SK-N-DZ (cell line): Measurements from ENCODE around the gene MOB3A.
"Not testable (repeated sequence)": the region's sequence is repeated elsewhere in the genome, so short reads cannot be mapped to it uniquely, and the experiment has no call there.

Experiments used
- DNase-seq: peaks from one replicate; pipeline ENCODE4 v3.0.0-alpha.2; 2015; ENCODE audit warnings: low spot score

The MOB3A gene

GRCh38 chr19:2108251-2109016, 12.3 kb upstream of the MOB3A start:
- no peak for DNase-seq

- no peak for DNase-seq
Measured at GRCh38 chr19:2103045-2103707, 7.0 kb upstream of the MOB3A start.

GRCh38 chr19:2101417-2102335, 5.5 kb upstream of the MOB3A start:
- DNase-seq = no peak

- DNase-seq = no peak
Measured at GRCh38 chr19:2100719-2101061, 4.6 kb upstream of the MOB3A start.

- DNase-seq = no peak
Measured at GRCh38 chr19:2099937-2100718, 4.0 kb upstream of the MOB3A start.

DNA sequence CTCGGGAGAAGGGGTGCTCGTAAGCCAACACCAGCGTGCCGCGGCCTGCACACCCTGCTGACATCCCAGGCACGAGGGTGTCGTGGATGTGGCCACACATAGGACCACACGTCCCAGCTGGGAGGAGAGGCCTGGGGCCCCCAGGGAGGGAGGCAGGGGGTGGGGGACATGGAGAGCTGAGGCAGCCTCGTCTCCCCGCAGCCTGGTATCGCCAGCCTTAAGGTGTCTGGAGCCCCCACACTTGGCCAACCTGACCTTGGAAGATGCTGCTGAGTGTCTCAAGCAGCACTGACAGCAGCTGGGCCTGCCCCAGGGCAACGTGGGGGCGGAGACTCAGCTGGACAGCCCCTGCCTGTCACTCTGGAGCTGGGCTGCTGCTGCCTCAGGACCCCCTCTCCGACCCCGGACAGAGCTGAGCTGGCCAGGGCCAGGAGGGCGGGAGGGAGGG, 3.0 kb upstream of the MOB3A start:
- no peak for DNase-seq

- no peak for DNase-seq
Measured at GRCh38 chr19:2097886-2098327, 1.8 kb upstream of the MOB3A start.

GRCh38 chr19:2097203-2097885, 1.2 kb upstream of the MOB3A start:
- no peak for DNase-seq

DNA sequence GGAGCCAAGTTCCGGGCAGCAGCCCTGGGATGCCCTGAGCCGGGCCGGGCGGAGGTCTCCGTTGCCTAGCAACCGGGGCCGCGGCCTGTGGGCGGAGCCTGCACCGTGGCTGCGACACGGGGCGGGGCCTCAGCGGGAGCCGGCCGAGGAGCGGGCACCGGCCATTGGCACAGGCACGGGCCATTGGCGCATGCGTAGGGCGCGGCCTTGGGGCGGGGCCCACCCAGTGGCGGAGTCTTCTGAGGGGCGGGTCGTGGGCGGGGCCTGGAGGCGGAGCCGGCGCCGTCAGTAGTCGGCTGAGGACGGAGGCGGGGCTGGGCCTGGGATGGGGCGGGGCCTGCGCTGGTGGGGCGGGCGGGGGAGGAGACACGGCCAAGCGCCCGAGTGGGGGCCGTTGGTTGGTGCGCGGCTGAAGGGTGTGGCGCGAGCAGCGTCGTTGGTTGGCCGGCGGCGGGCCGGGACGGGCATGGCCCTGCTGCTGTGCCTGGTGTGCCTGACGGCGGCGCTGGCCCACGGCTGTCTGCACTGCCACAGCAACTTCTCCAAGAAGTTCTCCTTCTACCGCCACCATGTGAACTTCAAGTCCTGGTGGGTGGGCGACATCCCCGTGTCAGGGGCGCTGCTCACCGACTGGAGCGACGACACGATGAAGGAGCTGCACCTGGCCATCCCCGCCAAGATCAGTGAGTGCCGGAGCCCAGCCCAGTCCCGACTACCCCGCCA, 515 bp upstream of the MOB3A start, which contains the start of gene IZUMO4:
TSS of gene IZUMO4 (plus strand) at position 436 of the 723 bp plus-strand sequence. CDS start at position 467, 31 bp downstream.
- DNase-seq = peak; percentile 94

DNA sequence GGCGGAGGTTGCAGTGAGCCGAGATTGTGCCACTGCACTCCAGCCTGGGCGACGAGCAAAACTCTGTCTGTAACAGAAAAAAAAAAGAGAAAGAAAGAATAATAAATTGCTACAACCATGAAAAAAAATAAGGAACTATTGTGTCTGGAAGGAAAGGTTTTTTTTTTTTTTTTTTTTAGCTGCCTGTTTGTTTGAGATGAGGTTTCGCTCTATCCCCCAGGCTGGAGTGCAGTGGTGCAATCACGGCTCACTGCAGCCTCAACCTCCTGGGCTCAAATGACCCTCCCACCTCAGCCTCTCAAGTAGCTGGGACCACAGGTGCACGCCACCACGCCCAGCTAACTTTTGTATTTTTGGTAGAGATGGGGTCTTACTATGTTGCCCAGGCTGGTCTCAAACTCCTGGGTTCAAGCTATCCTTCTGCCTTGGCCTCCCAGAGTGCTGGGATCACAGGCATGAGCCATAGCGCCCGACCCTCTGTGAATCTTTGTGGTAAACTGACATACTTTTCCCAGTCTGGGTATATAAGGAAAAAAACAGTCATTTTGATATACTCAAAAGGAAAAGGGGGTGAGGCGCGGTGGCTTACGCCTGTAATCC, 4.1 kb downstream of the MOB3A start:
- DNase-seq = not testable (repeated sequence)

DNA sequence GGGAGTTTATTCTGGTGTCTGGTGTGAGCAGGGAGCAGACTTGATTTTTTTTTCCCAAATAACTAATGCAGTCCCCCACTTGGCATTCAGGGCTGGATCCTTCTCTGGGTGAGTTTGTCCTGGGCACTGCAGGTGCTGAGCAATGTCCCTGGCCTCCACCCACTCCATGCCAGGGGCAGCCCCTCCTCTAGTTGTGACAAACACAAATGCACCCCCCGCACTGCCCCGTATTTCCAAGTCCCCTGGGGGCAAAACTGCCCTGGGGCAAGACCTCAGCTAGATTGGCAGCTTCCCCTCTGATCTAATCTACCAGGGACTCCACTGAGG, 6.4 kb downstream of the MOB3A start:
- no peak for DNase-seq

DNA sequence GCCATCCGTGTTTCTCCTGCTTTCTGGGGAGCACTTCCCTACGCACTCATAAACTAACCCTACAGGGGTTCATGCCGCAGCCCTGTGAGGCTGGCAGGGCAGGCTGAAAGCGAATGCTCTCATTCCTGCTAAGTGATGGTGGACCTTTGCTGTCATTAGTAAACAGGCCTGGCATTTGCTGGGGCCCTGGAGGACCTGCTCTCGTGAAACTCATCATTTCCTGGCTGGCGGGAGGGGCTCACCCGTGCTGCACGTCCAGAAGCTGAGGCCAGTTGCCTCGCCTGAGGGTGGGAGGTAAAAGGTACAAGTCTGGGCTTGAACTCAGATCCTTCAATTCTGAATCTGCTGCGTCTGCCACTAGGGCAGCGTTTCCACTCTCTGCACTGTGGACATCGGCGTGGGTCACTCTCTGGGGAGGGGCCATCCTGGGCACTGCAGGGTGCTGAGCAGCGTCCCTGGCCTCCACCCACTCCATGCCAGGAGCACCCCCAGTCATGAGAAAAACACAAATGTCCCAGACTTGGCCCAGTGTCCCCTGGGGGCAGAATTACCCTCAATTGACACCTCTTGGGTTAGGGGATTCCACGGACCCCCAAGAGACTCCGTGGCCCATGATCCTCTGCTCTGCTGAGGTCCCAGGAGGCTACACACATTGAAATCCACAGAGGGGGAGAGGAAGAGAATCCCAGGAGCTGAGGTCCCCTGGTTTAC, 7.0 kb downstream of the MOB3A start:
- no peak for DNase-seq

GRCh38 chr19:2087621-2088100, 8.5 kb downstream of the MOB3A start:
- DNase-seq = no peak

DNA sequence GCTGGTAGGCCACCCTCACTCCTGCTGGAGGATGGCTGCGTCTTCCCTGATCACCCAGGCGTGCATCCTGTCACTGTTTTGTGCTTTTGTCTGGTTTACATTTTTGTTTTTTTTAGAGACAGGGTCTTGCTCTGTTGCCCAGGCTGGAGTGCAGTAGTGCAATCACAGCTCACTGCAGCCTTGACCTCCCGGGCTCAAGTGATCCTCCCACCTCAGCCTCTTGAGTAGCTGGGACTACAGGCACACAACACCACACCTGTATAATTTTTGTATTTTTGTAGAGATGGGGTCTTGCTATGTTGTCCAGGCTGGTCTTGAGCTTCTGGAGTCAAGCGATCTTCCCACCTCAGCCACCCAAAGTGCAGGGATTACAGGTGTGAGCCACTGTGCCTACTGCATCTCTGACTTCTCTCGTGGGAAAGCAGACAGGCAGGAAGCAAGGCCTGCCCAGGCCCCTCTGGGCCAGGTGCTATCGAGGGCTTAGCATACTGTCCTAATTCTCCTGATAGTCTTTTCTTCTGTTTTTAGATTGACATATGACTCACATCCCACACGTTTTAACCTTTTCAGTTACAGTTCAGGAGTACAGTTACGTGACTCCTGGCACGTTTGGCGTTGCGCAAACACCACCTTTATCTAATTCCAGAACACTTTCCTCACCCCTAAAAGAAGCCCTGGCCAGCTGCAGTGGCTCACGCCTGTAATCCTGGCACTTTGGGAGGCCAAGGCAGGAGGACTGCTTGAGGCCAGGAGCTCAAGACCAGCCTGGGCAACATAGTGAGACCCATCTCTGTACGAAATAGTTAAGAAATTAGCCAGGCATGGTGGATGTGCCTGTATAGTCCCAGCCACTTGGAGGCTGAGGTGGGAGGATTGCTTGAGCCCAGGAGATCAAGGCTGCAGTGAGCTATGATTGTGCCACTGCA, 9.2 kb downstream of the MOB3A start:
- DNase-seq = not testable (repeated sequence)

GRCh38 chr19:2084993-2085720, 11.0 kb downstream of the MOB3A start:
- DNase-seq = no peak

DNA sequence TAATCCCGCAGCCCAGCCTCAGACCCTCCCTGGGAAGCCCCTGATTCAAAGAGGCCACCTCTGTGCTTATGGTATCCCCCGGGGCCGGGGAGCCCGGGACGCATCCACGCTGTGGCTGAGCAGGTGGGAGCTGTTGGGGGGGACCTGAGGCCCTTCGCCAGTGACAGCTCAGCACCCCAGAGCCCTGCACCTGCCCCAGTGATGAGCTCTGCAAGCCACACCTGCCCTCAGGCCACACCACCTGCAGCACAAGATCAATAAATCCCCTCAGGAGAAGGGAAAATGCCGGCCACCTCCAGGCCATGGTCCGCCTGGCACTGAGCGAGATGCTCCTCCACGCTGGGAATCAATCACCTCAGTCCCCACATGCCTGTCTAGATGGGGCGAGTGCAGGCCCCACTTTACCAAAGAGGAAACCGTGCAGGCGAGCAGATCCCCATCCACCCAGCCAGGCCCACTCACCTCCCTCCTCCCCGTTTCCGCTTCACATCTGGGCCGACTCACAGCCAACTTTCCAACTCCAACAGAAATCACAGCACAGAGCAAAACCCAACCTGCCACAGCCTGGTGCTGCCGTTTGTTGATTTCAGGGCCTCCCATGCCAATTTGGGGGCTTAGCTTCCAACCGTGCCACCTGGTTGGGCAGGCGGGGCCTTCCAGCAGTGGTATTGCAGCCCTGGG, 12.8 kb downstream of the MOB3A start:
- DNase-seq = no peak
